Measurements from ENCODE around the gene NCCRP1.

GRCh38 chr19:39171479-39172465, 25.0 kb upstream of the NCCRP1 start:
- TF ChIP-seq, protein P1, sequence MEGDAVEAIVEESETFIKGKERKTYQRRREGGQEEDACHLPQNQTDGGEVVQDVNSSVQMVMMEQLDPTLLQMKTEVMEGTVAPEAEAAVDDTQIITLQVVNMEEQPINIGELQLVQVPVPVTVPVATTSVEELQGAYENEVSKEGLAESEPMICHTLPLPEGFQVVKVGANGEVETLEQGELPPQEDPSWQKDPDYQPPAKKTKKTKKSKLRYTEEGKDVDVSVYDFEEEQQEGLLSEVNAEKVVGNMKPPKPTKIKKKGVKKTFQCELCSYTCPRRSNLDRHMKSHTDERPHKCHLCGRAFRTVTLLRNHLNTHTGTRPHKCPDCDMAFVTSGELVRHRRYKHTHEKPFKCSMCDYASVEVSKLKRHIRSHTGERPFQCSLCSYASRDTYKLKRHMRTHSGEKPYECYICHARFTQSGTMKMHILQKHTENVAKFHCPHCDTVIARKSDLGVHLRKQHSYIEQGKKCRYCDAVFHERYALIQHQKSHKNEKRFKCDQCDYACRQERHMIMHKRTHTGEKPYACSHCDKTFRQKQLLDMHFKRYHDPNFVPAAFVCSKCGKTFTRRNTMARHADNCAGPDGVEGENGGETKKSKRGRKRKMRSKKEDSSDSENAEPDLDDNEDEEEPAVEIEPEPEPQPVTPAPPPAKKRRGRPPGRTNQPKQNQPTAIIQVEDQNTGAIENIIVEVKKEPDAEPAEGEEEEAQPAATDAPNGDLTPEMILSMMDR (IDR thresholded peaks at IDR 0.05) = no peak
- TF ChIP-seq POLR2A (IDR thresholded peaks at IDR 0.05) = no peak

All from thyroid gland (tissue), 4 donors.